Tibial nerve (tissue), 4 donors: Measurements from ENCODE around the gene LGALS9B.
"Not testable (repeated sequence)": the region's sequence is repeated elsewhere in the genome, so short reads cannot be mapped to it uniquely, and the experiment has no call there.

Experiments used
- CTCF ChIP-seq, 5 experiments: fragments of 200-600 bp in 3 of 5; fragments of 450-650 bp in 2 of 5; sonication (generic) in 3 of 5; IDR thresholded peaks; one replicate each; pipeline ENCODE4 v1.5.1; 2016 to 2019; ENCODE audit warnings: antibody characterized with exemption in 5 of 5, mild to moderate bottlenecking in 3 of 5, moderate library complexity in 2 of 5
- EP300 ChIP-seq, 2 donors: sonication (generic); formaldehyde crosslinking; IDR thresholded peaks; one replicate each; pipeline ENCODE4 v1.6.1; 2017; ENCODE audit warnings: antibody characterized with exemption in 2 of 2, mild to moderate bottlenecking in 1 of 2
- POLR2A ChIP-seq, 2 donors: fragments of 450-650 bp; IDR thresholded peaks; one replicate each; pipeline ENCODE4 v1.6.1; 2017; ENCODE audit warnings: antibody characterized with exemption in 2 of 2, mild to moderate bottlenecking in 2 of 2, moderate library complexity in 2 of 2

DNA sequence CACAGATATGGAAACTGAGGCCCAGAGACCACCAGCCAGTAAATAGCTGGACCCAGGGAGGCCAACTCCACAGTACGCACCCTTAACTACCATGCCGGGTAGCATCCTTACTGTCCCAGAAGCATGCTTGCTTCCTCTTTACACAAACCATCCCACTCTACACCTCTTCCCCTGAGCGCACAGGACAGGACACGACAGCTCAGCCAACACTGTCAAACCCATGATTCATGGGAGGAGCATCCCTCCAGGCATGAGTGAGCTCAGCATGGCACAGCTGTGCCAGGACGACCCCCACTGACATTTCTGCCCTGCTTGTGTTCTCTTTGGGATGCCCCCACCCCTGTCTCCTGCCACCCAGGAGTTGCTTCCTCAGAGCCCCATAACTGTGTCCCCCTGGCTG lies 340 bp downstream of the LGALS9B start:
- not testable (repeated sequence) for TF ChIP-seq POLR2A, EP300, CTCF (IDR thresholded peaks at IDR 0.05)
